GM21737 (cell line): ENCODE results near the gene ADGRB3.
"Not testable (repeated sequence)": the region's sequence is repeated elsewhere in the genome, so short reads cannot be mapped to it uniquely, and the experiment has no call there.

Source experiments
- ATAC-seq: cut with Tn5 transposase; IDR thresholded peaks from one replicate; pipeline ENCODE4 v1.9.1; 2021; ENCODE audit warnings: mild to moderate bottlenecking, moderate library complexity; ENCODE audit not compliant: unreplicated experiment

Gene ADGRB3

GRCh38 chr6:69216127-69216526 is 581.0 kb downstream of the ADGRB3 start:
- ATAC-seq: no peak

GRCh38 chr6:69217343-69217742 is 582.3 kb downstream of the ADGRB3 start:
- ATAC-seq: no peak

- ATAC-seq: no peak
These were observed 585.3 kb downstream of the ADGRB3 start for GRCh38 chr6:69220375-69220774.

GRCh38 chr6:69232008-69232407 is 596.9 kb downstream of the ADGRB3 start:
- no peak for ATAC-seq

GRCh38 chr6:69232496-69232895 is 597.4 kb downstream of the ADGRB3 start:
- no peak for ATAC-seq

DNA sequence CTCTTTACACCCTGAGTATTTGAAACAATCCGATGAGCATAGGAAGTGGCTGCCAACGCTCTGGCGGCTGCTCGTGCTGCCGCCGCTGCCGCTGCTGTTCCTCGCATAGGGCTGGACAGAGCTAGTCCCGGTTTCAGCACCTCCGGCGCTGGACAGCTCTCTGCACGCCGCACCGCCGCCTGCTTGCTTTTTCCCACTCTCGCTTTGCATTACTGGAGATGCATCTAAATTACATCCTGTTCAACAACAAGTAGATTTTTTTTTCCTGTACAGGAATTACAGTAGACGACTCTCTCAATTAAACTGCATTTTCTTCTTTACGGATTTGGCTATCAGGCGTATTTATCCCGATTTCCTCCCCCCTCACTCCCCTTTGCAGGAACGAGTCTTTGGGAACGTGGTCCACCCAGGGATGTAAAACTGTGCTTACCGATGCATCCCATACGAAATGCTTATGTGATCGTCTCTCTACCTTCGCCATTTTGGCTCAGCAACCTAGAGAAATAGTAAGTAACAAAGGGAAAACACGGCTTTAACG is 597.9 kb downstream of the ADGRB3 start:
- peak; percentile 98 for ATAC-seq

- ATAC-seq: no peak
These were observed 603.0 kb downstream of the ADGRB3 start for GRCh38 chr6:69238067-69238466.

DNA sequence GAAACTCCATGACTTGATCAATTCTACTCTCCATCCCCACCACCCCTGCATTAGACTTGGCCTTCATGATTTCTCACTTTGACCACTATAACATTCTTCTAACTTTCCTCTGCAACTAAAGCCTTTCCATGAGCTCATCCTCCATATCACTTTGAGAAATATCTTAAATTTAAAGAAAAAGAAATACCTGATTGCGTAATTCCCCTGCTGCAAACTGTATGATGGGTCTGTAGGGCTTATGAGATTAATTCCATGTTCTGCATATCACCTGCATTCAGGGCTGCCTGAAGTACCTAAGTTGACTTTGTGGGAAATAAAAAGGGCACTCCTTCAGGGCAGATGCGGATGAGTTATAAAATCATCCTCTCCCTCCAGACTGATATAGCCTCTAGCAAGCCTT is 611.9 kb downstream of the ADGRB3 start:
- no peak for ATAC-seq

GRCh38 chr6:69261010-69261409 is 625.9 kb downstream of the ADGRB3 start:
- no peak for ATAC-seq

- ATAC-seq: no peak
These were observed 628.2 kb downstream of the ADGRB3 start for GRCh38 chr6:69263297-69263696.

DNA sequence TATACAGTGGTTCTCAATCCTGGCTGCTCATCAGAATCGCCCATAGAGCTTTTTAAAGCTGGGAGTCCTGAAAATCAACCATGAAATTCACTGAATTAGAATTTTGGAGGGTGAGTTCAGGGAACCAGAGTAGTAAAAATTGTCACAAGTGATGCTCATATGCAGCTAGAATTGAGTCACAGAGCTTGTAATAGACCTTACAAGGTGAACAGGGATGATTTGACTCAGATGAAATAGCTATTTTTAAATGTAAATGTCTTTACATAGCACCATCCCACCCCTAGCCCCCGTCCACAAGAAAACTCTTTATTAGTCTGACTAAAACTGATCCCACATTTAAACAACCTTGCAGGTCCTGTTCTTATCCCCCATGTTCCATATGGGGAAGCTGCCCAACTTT is 630.0 kb downstream of the ADGRB3 start:
- no peak for ATAC-seq

- ATAC-seq: no peak
These were observed 630.6 kb downstream of the ADGRB3 start for GRCh38 chr6:69265706-69266105.

DNA sequence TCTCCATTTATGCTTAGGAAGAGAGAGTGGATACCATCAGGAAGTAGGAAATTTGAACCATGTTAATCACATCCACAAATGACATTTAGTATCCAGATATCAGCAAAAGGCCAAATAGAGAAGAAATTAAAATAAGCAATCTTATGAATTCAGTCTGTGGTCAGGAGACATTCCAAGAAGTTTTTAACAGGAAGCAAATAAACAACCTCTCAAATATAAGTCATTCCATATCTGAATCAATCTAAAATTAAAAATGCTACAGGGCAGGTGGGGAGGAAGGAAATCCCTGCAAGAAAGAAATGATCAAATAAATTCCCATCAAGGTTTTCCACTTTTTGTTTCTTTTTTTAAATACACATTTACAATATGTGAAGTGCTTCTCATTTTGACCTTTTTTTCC is 641.1 kb downstream of the ADGRB3 start:
- no peak for ATAC-seq

- no peak for ATAC-seq
These were observed 644.7 kb downstream of the ADGRB3 start for GRCh38 chr6:69279805-69280204.

DNA sequence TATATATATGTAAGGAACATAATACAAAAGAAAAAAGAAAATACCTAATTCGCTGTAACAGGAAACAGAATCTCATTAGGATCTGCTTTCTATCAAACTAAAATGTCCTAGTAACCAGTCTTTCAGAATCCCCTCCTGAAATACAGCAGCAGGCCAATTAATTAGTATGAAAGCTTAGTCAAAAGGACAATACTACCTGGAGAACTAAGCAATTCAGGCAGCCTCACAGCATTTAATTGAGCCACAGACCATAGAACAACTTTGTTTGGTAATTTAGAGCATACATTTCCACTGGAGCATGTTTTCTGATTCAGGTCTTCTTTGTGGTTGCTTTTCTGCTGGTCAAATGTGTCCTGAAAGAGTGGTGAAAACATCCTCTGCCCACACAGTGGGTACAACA is 645.8 kb downstream of the ADGRB3 start:
- no peak for ATAC-seq

- no peak for ATAC-seq
These were observed 649.2 kb downstream of the ADGRB3 start for GRCh38 chr6:69284176-69284730.

- ATAC-seq: no peak
These were observed 650.0 kb downstream of the ADGRB3 start for GRCh38 chr6:69285054-69285453.

- no peak for ATAC-seq
These were observed 651.2 kb downstream of the ADGRB3 start for GRCh38 chr6:69286331-69286730.

DNA sequence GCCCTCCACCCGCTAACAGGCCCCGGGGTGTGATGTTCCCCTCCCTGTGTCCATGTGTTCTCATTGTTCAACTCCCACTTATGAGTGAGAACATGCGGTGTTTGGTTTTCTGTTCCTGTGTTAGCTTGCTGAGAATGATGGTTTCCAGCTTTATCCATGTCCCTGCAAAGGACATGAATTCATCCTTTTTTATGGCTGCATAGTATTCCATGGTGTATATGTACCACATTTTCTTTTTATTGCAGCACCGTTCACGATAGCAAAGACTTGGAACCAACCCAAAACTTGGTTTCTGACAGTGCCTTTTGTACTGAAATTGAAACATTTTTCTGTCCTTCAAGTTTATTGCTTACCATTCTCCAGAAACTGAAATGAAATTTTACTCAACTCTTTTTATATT is 653.1 kb downstream of the ADGRB3 start:
- ATAC-seq: not testable (repeated sequence)

- no peak for ATAC-seq
These were observed 654.8 kb downstream of the ADGRB3 start for GRCh38 chr6:69289689-69290495.

DNA sequence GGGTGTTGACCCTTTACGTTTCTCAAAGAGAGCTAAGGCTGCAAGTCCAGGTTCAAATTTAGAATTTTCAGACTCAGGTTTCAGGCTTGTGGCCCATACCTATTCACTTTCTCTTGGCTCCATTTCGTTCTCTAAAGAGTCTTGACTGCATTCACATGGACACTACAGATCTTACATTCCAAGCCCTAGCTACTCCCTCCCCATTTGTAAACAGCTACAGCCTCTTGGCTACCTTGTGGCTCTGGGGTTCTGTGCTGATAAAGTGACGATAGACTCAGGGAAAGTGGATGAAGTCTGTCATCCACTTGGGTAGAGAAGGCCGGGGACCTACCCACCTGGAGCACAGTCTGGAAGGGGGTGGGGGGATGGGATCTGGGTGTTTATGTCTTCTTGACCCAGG is 658.4 kb downstream of the ADGRB3 start:
- ATAC-seq: no peak

DNA sequence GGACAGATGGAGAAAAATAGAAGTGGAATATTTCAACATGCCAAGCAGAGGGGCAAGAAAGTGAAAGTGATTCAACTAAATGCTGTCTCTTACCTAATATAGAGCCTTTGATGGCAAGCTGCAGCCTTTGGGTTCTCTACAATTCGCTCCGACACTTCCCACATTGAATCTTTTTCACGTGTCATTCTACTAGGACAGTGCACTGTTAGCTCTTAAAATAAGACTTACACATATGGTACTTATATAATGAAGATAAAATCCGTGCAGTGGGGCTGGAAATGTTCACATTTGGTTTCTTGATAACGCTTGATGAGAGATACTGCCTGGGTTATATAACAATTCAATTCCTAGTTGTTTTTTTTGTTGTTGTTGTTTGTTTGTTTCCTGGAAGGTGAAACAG is 659.3 kb downstream of the ADGRB3 start:
- ATAC-seq: no peak
